Suprapubic skin (tissue), 4 donors: Measurements from ENCODE around the gene PATZ1. TPM values are rescaled to one million over a fixed set of nuclear protein-coding genes. Genes with fewer than 3 reads are reported as not detected.

Experiments
- DNase-seq, 2 donors: peaks; one replicate each; pipeline ENCODE4 v3.0.0-alpha.2; 2019; ENCODE audit warnings: low spot score in 2 of 2
- H3K27ac ChIP-seq: fragments of 200-600 bp; sonication (generic); one replicate; pipeline ENCODE4 v1.5.1; 2019
- H3K27me3 ChIP-seq: fragments of 200-600 bp; sonication (generic); one replicate; pipeline ENCODE4 v1.5.1; 2019
- H3K36me3 ChIP-seq: fragments of 200-600 bp; sonication (generic); one replicate; pipeline ENCODE4 v1.5.1; 2019
- H3K4me1 ChIP-seq: fragments of 200-600 bp; sonication (generic); one replicate; pipeline ENCODE4 v1.5.1; 2019
- H3K4me3 ChIP-seq: fragments of 200-600 bp; sonication (generic); one replicate; pipeline ENCODE4 v1.5.1; 2019; ENCODE audit warnings: mild to moderate bottlenecking
- H3K9me3 ChIP-seq: fragments of 200-600 bp; sonication (generic); one replicate; pipeline ENCODE4 v1.5.1; 2019
- CTCF ChIP-seq, 2 donors: fragments of 200-600 bp in 1 of 2; fragments of 450-650 bp in 1 of 2; sonication (generic) in 1 of 2; IDR thresholded peaks; one replicate each; pipeline ENCODE4 v1.5.1; 2016 to 2019; ENCODE audit warnings: antibody characterized with exemption in 2 of 2, mild to moderate bottlenecking in 1 of 2, moderate library complexity in 1 of 2
- EP300 ChIP-seq: sonication (generic); formaldehyde crosslinking; IDR thresholded peaks from one replicate; pipeline ENCODE4 v1.6.1; 2017; ENCODE audit warnings: antibody characterized with exemption
- POLR2A ChIP-seq, 2 donors: fragments of 450-650 bp; IDR thresholded peaks; one replicate each; pipeline ENCODE4 v1.6.1; 2017; ENCODE audit warnings: antibody characterized with exemption in 2 of 2, mild to moderate bottlenecking in 2 of 2, moderate library complexity in 2 of 2
- POLR2AphosphoS5 ChIP-seq, 3 donors: sonication (generic); formaldehyde crosslinking; IDR thresholded peaks; one replicate each; pipeline ENCODE4 v1.6.1; 2017; ENCODE audit warnings: antibody characterized with exemption in 3 of 3
- WGBS: methylation state at CpG from one replicate; pipeline ENCODE4 v1.1.5; 2018; 5-methylcytosine and 5-hydroxymethylcytosine counted together
- total RNA-seq, 4 donors: library from RNA; depleted of rRNA; stranded (reverse); fragments of >200 nt; gene quantifications; one replicate each; pipeline ENCODE4 v1.1.0, GENCODE V29; 2016

Gene PATZ1
- total RNA-seq, 4 donors from 2014 or later = 11.8 to 23.3 (median 14.6) TPM

- WGBS = 76% methylated on average over 3 of the region's 3 CpGs
- no peak for DNase-seq
- H3K27ac ChIP-seq = no peak overlapping the region
- no peaks in the 10 kb centered on the region for H3K9me3 ChIP-seq
- H3K4me1 ChIP-seq = no peaks in the 10 kb centered on the region
- H3K27me3 ChIP-seq = no peaks in the 10 kb centered on the region
- no peak overlapping the region for H3K4me3 ChIP-seq
- TF ChIP-seq POLR2AphosphoS5 (IDR thresholded peaks at IDR 0.05) = no peak
- TF ChIP-seq CTCF (IDR thresholded peaks at IDR 0.05) = no peak
- TF ChIP-seq EP300 = no peak
- no peak for TF ChIP-seq POLR2A (IDR thresholded peaks at IDR 0.05)
- H3K36me3 ChIP-seq = no peaks in the 10 kb centered on the region
Measured at GRCh38 chr22:31367426-31367825, 21.3 kb upstream of the PATZ1 start.

- Histone ChIP-seq H3K9me3 (no peaks in the 10 kb centered on the region), H3K4me3 (no peak overlapping the region), H3K27me3 (no peaks in the 10 kb centered on the region), H3K27ac (no peak overlapping the region), H3K36me3 (no peaks in the 10 kb centered on the region), H3K4me1 (no peaks in the 10 kb centered on the region)
- DNase-seq = no peak
- TF ChIP-seq POLR2A (IDR thresholded peaks at IDR 0.05) (no peak), POLR2AphosphoS5 (IDR thresholded peaks at IDR 0.05) (no peak), EP300 (no peak), CTCF (IDR thresholded peaks at IDR 0.05) (no peak)
- 61% methylated on average over 3 of the region's 3 CpGs for WGBS
Measured at GRCh38 chr22:31363885-31364465, 17.8 kb upstream of the PATZ1 start.

DNA sequence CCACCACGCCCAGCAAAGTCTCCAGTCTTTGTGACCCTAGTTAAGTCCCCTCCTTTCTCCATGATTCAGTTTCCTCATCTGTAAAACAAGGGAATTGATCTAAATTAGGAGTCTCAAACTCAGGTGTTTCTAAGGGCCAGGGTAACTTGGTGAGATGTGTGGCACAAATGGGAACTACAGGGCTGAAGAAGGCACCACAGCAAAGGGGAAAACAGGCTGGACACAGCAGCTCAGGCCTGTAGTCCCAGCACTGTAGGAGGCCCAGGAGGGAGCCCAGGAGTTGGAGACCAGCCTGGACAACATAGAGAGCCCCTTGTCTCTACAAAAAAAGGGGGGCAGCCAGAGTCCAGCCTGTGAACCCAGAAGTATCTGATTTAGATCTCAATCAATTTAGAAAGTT is 15.6 kb upstream of the PATZ1 start:
- no peaks in the 10 kb centered on the region for H3K27me3 ChIP-seq
- no peak overlapping the region for H3K4me3 ChIP-seq
- H3K27ac ChIP-seq = no peak overlapping the region
- H3K36me3 ChIP-seq = no peaks in the 10 kb centered on the region
- WGBS = 53% methylated on average over 1 of the region's 1 CpG
- H3K9me3 ChIP-seq = no peaks in the 10 kb centered on the region
- no peaks in the 10 kb centered on the region for H3K4me1 ChIP-seq
- TF ChIP-seq CTCF (IDR thresholded peaks at IDR 0.05) (no peak), EP300 (no peak), POLR2AphosphoS5 (IDR thresholded peaks at IDR 0.05) (no peak), POLR2A (IDR thresholded peaks at IDR 0.05) (no peak)
- DNase-seq = no peak

GRCh38 chr22:31360029-31360428 is 13.9 kb upstream of the PATZ1 start:
- Histone ChIP-seq H3K4me1 (no peaks in the 10 kb centered on the region), H3K27ac (no peak overlapping the region), H3K27me3 (peaks cover 8% of the 10 kb centered on the region), H3K4me3 (no peak overlapping the region), H3K36me3 (no peaks in the 10 kb centered on the region), H3K9me3 (no peaks in the 10 kb centered on the region)
- TF ChIP-seq POLR2A (IDR thresholded peaks at IDR 0.05) (no peak), POLR2AphosphoS5 (IDR thresholded peaks at IDR 0.05) (no peak), CTCF (IDR thresholded peaks at IDR 0.05) (no peak), EP300 (no peak)
- no peak for DNase-seq
- 35% methylated on average over 1 of the region's 1 CpG for WGBS

DNA sequence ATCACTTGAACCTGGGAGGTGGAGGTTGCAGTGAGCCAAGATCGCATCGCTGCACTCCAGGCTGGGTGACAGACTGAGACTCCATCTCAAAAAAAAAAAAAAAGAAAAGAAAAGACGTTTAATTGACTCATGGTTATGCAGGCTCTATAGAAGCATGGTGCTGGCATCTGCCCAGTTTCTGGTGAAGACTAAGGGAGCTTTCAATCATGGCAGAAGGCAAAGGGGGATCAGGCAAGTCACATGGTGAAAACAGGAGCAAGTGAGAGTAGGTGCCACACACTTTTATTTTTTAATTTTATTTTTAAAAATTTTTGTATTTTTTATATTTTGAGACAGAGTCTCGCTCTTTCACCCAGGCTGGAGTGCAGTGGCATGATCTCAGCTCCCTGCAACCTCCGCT is 8.4 kb upstream of the PATZ1 start:
- H3K27me3 ChIP-seq = peaks cover 10% of the 10 kb centered on the region
- H3K36me3 ChIP-seq = no peaks in the 10 kb centered on the region
- no peaks in the 10 kb centered on the region for H3K9me3 ChIP-seq
- TF ChIP-seq CTCF (IDR thresholded peaks at IDR 0.05) (no peak), EP300 (no peak), POLR2A (IDR thresholded peaks at IDR 0.05) (no peak), POLR2AphosphoS5 (IDR thresholded peaks at IDR 0.05) (no peak)
- no peak overlapping the region for H3K4me3 ChIP-seq
- H3K27ac ChIP-seq = no peak overlapping the region
- DNase-seq = no peak
- H3K4me1 ChIP-seq = no peaks in the 10 kb centered on the region
- 74% methylated on average over 5 of the region's 5 CpGs for WGBS
